Keratinocyte (primary cell): ENCODE measurements around the gene DAPK1. TPM values are rescaled to one million over a fixed set of nuclear protein-coding genes. Genes with fewer than 3 reads are reported as not detected.
"Not testable (repeated sequence)": the region's sequence is repeated elsewhere in the genome, so short reads cannot be mapped to it uniquely, and the experiment has no call there.

Experiments
- DNase-seq: peaks from one replicate; pipeline ENCODE4 v3.0.0-alpha.2; 2011; ENCODE audit warnings: low read depth, missing footprints, low spot score
- FAIRE-seq: peaks from 2 replicates; lab custom pipeline; 2011; peaks lifted over from hg19 to GRCh38; lab: Jason Lieb, UNC
- H2AFZ ChIP-seq: 2 replicates; pipeline ENCODE4 v1.6.0; 2012; ENCODE audit warnings: low read length, control low read depth, inconsistent platforms; ENCODE audit not compliant: control insufficient read depth
- H3K27ac ChIP-seq: 2 replicates; pipeline ENCODE4 v1.5.1; 2011; ENCODE audit warnings: low read length; ENCODE audit not compliant: control insufficient read depth, insufficient read depth
- H3K27me3 ChIP-seq: 3 replicates; pipeline ENCODE4 v1.6.0; 2011; ENCODE audit warnings: low read length; ENCODE audit not compliant: control insufficient read depth, insufficient read depth; ENCODE audit errors: extremely low read depth
- H3K36me3 ChIP-seq, 2 experiments: 2 replicates in 1 of 2; 3 replicates in 1 of 2; pipeline ENCODE4 v1.5.1; 2011; ENCODE audit warnings: low read length in 2 of 2, mild to moderate bottlenecking in 1 of 2; ENCODE audit not compliant: control insufficient read depth in 2 of 2, insufficient read depth in 2 of 2; ENCODE audit errors: extremely low read depth in 1 of 2
- H3K4me1 ChIP-seq: 3 replicates; pipeline ENCODE4 v1.5.1; 2011; ENCODE audit warnings: low read length; ENCODE audit not compliant: control insufficient read depth, insufficient read depth; ENCODE audit errors: extremely low read depth
- H3K4me2 ChIP-seq: 3 replicates; pipeline ENCODE4 v1.6.0; 2011; ENCODE audit warnings: low read depth, low read length; ENCODE audit not compliant: control insufficient read depth, insufficient read depth; ENCODE audit errors: extremely low read depth
- H3K4me3 ChIP-seq, 3 experiments: fragments of 200-600 bp in 1 of 3; sonication (generic) in 1 of 3; 2 replicates in 2 of 3; 3 replicates in 1 of 3; pipeline ENCODE4 v1.5.1; 2011 to 2016; ENCODE audit warnings: low read length in 3 of 3, mild to moderate bottlenecking in 3 of 3, control low read depth in 2 of 3, inconsistent platforms in 1 of 3, low read depth in 1 of 3, mixed read lengths in 1 of 3, mixed run types in 1 of 3, moderate library complexity in 1 of 3; ENCODE audit not compliant: control insufficient read depth in 2 of 3, insufficient read depth in 2 of 3; ENCODE audit errors: extremely low read depth in 1 of 3
- H3K79me2 ChIP-seq: 2 replicates; pipeline ENCODE4 v1.6.0; 2012; ENCODE audit warnings: low read length; ENCODE audit not compliant: control insufficient read depth, insufficient read depth
- H3K9ac ChIP-seq: 3 replicates; pipeline ENCODE4 v1.6.0; 2011; ENCODE audit warnings: low read length; ENCODE audit not compliant: control insufficient read depth, insufficient read depth; ENCODE audit errors: extremely low read depth
- H3K9me1 ChIP-seq: 3 replicates; pipeline ENCODE4 v1.6.0; 2011; ENCODE audit warnings: low read length; ENCODE audit not compliant: control insufficient read depth, insufficient read depth; ENCODE audit errors: extremely low read depth
- H3K9me3 ChIP-seq: 2 replicates; pipeline ENCODE4 v1.5.1; 2012; ENCODE audit warnings: low read depth, low read length; ENCODE audit not compliant: control insufficient read depth
- H4K20me1 ChIP-seq: 3 replicates; pipeline ENCODE4 v1.6.0; 2011; ENCODE audit warnings: low read length; ENCODE audit not compliant: control insufficient read depth, insufficient read depth; ENCODE audit errors: extremely low read depth
- EZH2 ChIP-seq: IDR thresholded peaks from one replicate; pipeline ENCODE4 v1.6.1; 2012; ENCODE audit warnings: inconsistent platforms, mild to moderate bottlenecking, low read length, moderate library complexity
- dilution Hi-C: fragments of 300-500 bp; cut with MboI; formaldehyde crosslinking; loops from one replicate; pipeline ENCODE4 v1.7.0; 2020; ENCODE audit warnings: low sequenced_read_pairs; ENCODE audit not compliant: extremely low pct_ligation_motif_present
- polyA plus RNA-seq, 5 experiments: library from polyadenylated mRNA; depleted of rRNA in 3 of 5; stranded (reverse) in 3 of 5; stranded (forward) in 1 of 5; unstranded in 1 of 5; fragments of >200 nt; gene quantifications; 1 replicate in 1 of 5; 2 replicates in 3 of 5; 3 replicates in 1 of 5; pipeline versions ENCODE4 v1.2.1 to v1.2.3, GENCODE V29; 2011 to 2012; ENCODE audit warnings: missing spikeins in 2 of 5, low read depth in 1 of 5, low replicate concordance in 1 of 5
- TF ChIP-seq, protein P1 (sequence below), 3 experiments: IDR thresholded peaks in 1 of 3; conservative IDR thresholded peaks in 1 of 3; optimal IDR thresholded peaks in 1 of 3; 2 replicates in 2 of 3; 3 replicates in 1 of 3; pipeline versions ENCODE3 to v1.5.1; 2011; ENCODE audit warnings: low read length in 3 of 3, mild to moderate bottlenecking in 3 of 3, moderate library complexity in 2 of 3, control low read depth in 1 of 3, inconsistent platforms in 1 of 3; ENCODE audit not compliant: insufficient read depth in 2 of 3; ENCODE audit errors: extremely low read depth in 1 of 3

Gene DAPK1
- polyA plus RNA-seq, 1 donor (not counting 4 experiments of a cell fraction or from before 2014, with no cell fraction given): 2.8 TPM

DNA sequence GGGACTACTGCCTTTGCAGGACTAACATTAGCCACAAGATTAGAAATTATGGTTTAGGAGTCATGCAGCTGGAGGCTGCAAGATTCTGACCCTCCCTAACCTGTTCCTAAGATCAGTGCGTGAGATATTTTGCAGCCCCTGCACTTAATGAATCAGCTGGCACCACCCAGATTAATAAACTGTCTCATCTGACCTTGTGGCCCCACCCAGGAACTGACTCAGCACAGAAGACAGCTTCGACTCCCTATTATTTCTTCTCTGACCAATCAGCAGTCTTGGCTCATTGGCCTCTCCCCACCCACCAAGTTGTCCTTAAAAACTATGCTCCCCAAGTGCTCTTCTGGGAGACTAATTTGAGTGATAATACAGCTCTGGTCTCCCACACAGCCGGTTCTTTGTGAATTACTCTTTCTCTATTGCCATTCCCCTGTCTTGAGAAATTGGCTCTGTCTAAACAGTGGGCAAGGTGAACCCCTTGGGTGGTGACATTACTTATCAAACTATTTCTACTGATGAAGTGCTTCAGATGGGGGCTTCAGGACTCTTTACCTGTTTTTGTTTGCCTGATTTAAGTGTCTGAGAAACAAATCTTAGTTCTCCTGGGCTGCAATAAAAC lies 245.3 kb downstream of the DAPK1 start:
- Histone ChIP-seq H3K27me3 (no peaks in the 10 kb centered on the region), H3K9ac (no peak overlapping the region), H3K36me3 (no peaks in the 10 kb centered on the region), H2AFZ (no peak overlapping the region), H3K9me3 (no peaks in the 10 kb centered on the region), H3K4me3 (no peak overlapping the region), H3K9me1 (no peaks in the 10 kb centered on the region), H3K4me2 (no peak overlapping the region), H3K27ac (peak overlapping the region; percentile 0), H4K20me1 (no peaks in the 10 kb centered on the region), H3K79me2 (no peaks in the 10 kb centered on the region), H3K4me1 (peaks cover 3% of the 10 kb centered on the region)
- dilution Hi-C loops: no loop called here
- FAIRE-seq: no peak
- peak; percentile 61 for DNase-seq
- no peak for TF ChIP-seq EZH2
- TF ChIP-seq, protein P1, sequence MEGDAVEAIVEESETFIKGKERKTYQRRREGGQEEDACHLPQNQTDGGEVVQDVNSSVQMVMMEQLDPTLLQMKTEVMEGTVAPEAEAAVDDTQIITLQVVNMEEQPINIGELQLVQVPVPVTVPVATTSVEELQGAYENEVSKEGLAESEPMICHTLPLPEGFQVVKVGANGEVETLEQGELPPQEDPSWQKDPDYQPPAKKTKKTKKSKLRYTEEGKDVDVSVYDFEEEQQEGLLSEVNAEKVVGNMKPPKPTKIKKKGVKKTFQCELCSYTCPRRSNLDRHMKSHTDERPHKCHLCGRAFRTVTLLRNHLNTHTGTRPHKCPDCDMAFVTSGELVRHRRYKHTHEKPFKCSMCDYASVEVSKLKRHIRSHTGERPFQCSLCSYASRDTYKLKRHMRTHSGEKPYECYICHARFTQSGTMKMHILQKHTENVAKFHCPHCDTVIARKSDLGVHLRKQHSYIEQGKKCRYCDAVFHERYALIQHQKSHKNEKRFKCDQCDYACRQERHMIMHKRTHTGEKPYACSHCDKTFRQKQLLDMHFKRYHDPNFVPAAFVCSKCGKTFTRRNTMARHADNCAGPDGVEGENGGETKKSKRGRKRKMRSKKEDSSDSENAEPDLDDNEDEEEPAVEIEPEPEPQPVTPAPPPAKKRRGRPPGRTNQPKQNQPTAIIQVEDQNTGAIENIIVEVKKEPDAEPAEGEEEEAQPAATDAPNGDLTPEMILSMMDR (optimal IDR thresholded peaks at IDR 0.05 in 1 of 3, IDR thresholded peaks at IDR 0.05 in 1 of 3, conservative IDR thresholded peaks at IDR 0.05 in 1 of 3; ENCODE audit: extremely low read depth in 1 of 3, insufficient read depth in 2 of 3, low read length in 3 of 3): no peak

DNA sequence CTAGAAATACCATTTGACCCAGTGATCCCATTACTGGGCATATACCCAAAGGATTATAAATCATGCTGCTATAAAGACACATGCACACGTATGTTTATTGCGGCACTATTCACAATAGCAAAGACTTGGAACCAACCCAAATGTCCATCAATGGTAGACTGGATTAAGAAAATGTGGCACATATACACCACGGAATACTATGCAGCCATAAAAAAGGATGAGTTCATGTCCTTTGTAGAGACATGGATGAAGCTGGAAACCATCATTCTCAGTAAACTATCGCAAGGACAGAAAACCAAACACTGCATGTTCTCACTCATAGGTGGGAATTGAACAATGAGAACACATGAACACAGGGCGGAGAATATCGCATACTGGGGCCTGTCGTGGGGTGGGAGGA lies 246.6 kb downstream of the DAPK1 start:
- dilution Hi-C loops, H3K9me1 ChIP-seq, FAIRE-seq: not testable (repeated sequence)

DNA sequence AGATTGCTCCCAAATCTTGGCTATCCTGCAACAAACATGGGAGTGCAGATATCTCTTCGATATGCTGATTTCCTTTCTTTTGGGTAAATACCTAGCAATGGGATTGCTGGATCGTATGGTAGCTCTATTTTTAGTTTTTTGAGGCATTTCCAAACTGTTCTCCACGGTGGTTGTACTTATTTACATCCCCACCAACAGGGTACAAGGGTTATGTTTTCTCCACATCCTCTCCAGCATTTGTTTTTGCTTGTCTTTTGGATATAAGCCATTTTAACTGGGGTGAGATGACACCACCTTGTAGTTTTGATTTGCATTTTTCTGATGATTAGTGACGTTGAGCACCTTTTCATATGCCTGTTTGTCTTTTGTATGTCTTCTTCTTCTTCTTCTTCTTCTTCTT lies 248.5 kb downstream of the DAPK1 start:
- dilution Hi-C loops: no loop called here
- TF ChIP-seq, protein P1 (optimal IDR thresholded peaks at IDR 0.05 in 1 of 3, IDR thresholded peaks at IDR 0.05 in 1 of 3, conservative IDR thresholded peaks at IDR 0.05 in 1 of 3; ENCODE audit: extremely low read depth in 1 of 3, insufficient read depth in 2 of 3, low read length in 3 of 3): no peak
- no peak for TF ChIP-seq EZH2
- Histone ChIP-seq H3K27ac (no peak overlapping the region), H3K4me1 (peaks cover 3% of the 10 kb centered on the region), H3K9me3 (no peaks in the 10 kb centered on the region), H3K9ac (no peak overlapping the region), H3K27me3 (no peaks in the 10 kb centered on the region), H3K9me1 (no peaks in the 10 kb centered on the region), H4K20me1 (no peaks in the 10 kb centered on the region), H3K79me2 (no peaks in the 10 kb centered on the region), H3K4me3 (no peak overlapping the region), H3K36me3 (no peaks in the 10 kb centered on the region), H2AFZ (no peak overlapping the region), H3K4me2 (no peak overlapping the region)
- DNase-seq: no peak
- FAIRE-seq: no peak

More for the DNA sequence above, 246.6 kb downstream of the DAPK1 start:
- H3K36me3 ChIP-seq, H4K20me1 ChIP-seq, H3K4me3 ChIP-seq, H3K27ac ChIP-seq, H3K79me2 ChIP-seq, H2AFZ ChIP-seq, H3K9ac ChIP-seq, H3K4me1 ChIP-seq, DNase-seq, H3K4me2 ChIP-seq, H3K9me3 ChIP-seq, H3K27me3 ChIP-seq: not testable (repeated sequence)
